Measurements from ENCODE around the gene ATP1B4. TPM values are rescaled to one million over a fixed set of nuclear protein-coding genes. Genes with fewer than 3 reads are reported as not detected.

The ATP1B4 gene
- total RNA-seq, 1 experiment from 2014 or later = not detected

- in situ Hi-C loops (cut with HindIII; ENCODE audit: low pct_unique_long_range_greater_than_20kb, low sequenced_read_pairs) = no loop called here
- DNase-seq (ENCODE audit: low read depth) = no peak
Measured at GRCh38 chrX:120366794-120367193, 4.9 kb downstream of the ATP1B4 start.

GRCh38 chrX:120367402-120368109 lies 5.7 kb downstream of the ATP1B4 start:
- in situ Hi-C loops (cut with HindIII; ENCODE audit: low pct_unique_long_range_greater_than_20kb, low sequenced_read_pairs) = no loop called here
- DNase-seq (ENCODE audit: low read depth) = no peak

- in situ Hi-C loops (cut with HindIII; ENCODE audit: low pct_unique_long_range_greater_than_20kb, low sequenced_read_pairs) = no loop called here
- no peak for DNase-seq (ENCODE audit: low read depth)
Measured at GRCh38 chrX:120372667-120373370, 10.9 kb downstream of the ATP1B4 start.

GRCh38 chrX:120377179-120377578 lies 15.3 kb downstream of the ATP1B4 start:
- DNase-seq (ENCODE audit: low read depth) = no peak
- in situ Hi-C loops (cut with HindIII; ENCODE audit: low pct_unique_long_range_greater_than_20kb, low sequenced_read_pairs) = no loop called here

- in situ Hi-C loops (cut with HindIII; ENCODE audit: low pct_unique_long_range_greater_than_20kb, low sequenced_read_pairs) = no loop called here
- DNase-seq (ENCODE audit: low read depth) = no peak
Measured at GRCh38 chrX:120377715-120378114, 15.8 kb downstream of the ATP1B4 start.

- in situ Hi-C loops (cut with HindIII; ENCODE audit: low pct_unique_long_range_greater_than_20kb, low sequenced_read_pairs) = no loop called here
- DNase-seq (ENCODE audit: low read depth) = no peak
Measured at GRCh38 chrX:120378570-120378969, 16.7 kb downstream of the ATP1B4 start.

- no peak for DNase-seq (ENCODE audit: low read depth)
- in situ Hi-C loops (cut with HindIII; ENCODE audit: low pct_unique_long_range_greater_than_20kb, low sequenced_read_pairs) = no loop called here
Measured at GRCh38 chrX:120379937-120380681, 18.2 kb downstream of the ATP1B4 start.

GRCh38 chrX:120380699-120381098 lies 18.8 kb downstream of the ATP1B4 start:
- DNase-seq (ENCODE audit: low read depth) = peak; percentile 14
- in situ Hi-C loops (cut with HindIII; ENCODE audit: low pct_unique_long_range_greater_than_20kb, low sequenced_read_pairs) = no loop called here

- in situ Hi-C loops (cut with HindIII; ENCODE audit: low pct_unique_long_range_greater_than_20kb, low sequenced_read_pairs) = no loop called here
- no peak for DNase-seq (ENCODE audit: low read depth)
Measured at GRCh38 chrX:120401301-120401700, 39.4 kb downstream of the ATP1B4 start.

- in situ Hi-C loops (cut with HindIII; ENCODE audit: low pct_unique_long_range_greater_than_20kb, low sequenced_read_pairs) = no loop called here
Measured at GRCh38 chrX:120402369-120402768, 40.5 kb downstream of the ATP1B4 start.

GRCh38 chrX:120406638-120407037 lies 44.7 kb downstream of the ATP1B4 start:
- in situ Hi-C loops (cut with HindIII; ENCODE audit: low pct_unique_long_range_greater_than_20kb, low sequenced_read_pairs) = no loop called here
- no peak for DNase-seq (ENCODE audit: low read depth)

More at GRCh38 chrX:120402369-120402768, 40.5 kb downstream of the ATP1B4 start:
- DNase-seq (ENCODE audit: low read depth) = no peak

GRCh38 chrX:120408168-120408567 lies 46.3 kb downstream of the ATP1B4 start:
- DNase-seq (ENCODE audit: low read depth) = no peak
- in situ Hi-C loops (cut with HindIII; ENCODE audit: low pct_unique_long_range_greater_than_20kb, low sequenced_read_pairs) = no loop called here

GRCh38 chrX:120419463-120419862 lies 57.6 kb downstream of the ATP1B4 start:
- in situ Hi-C loops (cut with HindIII; ENCODE audit: low pct_unique_long_range_greater_than_20kb, low sequenced_read_pairs) = no loop called here
- no peak for DNase-seq (ENCODE audit: low read depth)

- in situ Hi-C loops (cut with HindIII; ENCODE audit: low pct_unique_long_range_greater_than_20kb, low sequenced_read_pairs) = no loop called here
- no peak for DNase-seq (ENCODE audit: low read depth)
Measured at GRCh38 chrX:120426599-120426998, 64.7 kb downstream of the ATP1B4 start.

GRCh38 chrX:120428309-120428708 lies 66.4 kb downstream of the ATP1B4 start:
- in situ Hi-C loops (cut with HindIII; ENCODE audit: low pct_unique_long_range_greater_than_20kb, low sequenced_read_pairs) = no loop called here
- DNase-seq (ENCODE audit: low read depth) = peak; percentile 8

GRCh38 chrX:120429776-120430540 lies 68.1 kb downstream of the ATP1B4 start:
- in situ Hi-C loops (cut with HindIII; ENCODE audit: low pct_unique_long_range_greater_than_20kb, low sequenced_read_pairs) = no loop called here

More at GRCh38 chrX:120429776-120430540, 68.1 kb downstream of the ATP1B4 start:
- DNase-seq (ENCODE audit: low read depth) = no peak

All from Caki2 (cell line).